ENCODE data around the gene TERC. TPM values are rescaled to one million over a fixed set of nuclear protein-coding genes. Genes with fewer than 3 reads are reported as not detected.

The TERC gene
- total RNA-seq, 4 donors from 2014 or later, result 69.6 to 342 (median 107) TPM

DNA sequence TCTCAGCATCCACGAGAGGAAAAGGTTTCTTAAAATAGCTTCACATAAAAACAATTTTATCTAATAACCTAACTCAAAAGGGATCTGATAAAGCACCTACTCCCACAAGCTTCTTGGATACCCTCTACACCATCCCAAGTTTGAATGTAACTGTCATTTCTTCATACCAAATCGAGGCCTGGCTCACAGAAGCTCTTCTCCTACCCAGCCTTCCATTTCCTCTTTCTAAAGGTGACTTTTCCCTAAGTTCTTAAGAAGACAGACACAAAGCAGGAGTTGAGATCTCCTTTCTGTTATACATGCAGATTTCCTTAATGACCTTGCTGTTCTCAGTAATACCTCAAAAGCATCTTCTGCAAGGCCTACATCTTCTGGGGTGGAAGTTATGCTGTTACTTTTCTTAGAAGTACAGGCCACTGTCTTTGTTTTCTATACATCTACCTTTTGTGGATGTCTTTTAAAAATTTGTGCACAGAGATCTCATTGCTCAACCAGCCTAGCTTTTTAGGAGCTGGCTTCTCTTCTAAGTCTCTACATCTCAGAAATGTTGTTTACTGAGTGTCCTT, 44.5 kb upstream of the TERC start:
- WGBS, 2 donors, result 44 to 50% methylated on average over 2 of the region's 2 CpGs
- intact Hi-C loops (cut with DNase I; ENCODE audit: low total_unique reads), result no loop called here
- TF ChIP-seq, protein P1, sequence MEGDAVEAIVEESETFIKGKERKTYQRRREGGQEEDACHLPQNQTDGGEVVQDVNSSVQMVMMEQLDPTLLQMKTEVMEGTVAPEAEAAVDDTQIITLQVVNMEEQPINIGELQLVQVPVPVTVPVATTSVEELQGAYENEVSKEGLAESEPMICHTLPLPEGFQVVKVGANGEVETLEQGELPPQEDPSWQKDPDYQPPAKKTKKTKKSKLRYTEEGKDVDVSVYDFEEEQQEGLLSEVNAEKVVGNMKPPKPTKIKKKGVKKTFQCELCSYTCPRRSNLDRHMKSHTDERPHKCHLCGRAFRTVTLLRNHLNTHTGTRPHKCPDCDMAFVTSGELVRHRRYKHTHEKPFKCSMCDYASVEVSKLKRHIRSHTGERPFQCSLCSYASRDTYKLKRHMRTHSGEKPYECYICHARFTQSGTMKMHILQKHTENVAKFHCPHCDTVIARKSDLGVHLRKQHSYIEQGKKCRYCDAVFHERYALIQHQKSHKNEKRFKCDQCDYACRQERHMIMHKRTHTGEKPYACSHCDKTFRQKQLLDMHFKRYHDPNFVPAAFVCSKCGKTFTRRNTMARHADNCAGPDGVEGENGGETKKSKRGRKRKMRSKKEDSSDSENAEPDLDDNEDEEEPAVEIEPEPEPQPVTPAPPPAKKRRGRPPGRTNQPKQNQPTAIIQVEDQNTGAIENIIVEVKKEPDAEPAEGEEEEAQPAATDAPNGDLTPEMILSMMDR (IDR thresholded peaks at IDR 0.05), result no peak
- TF ChIP-seq POLR2A (IDR thresholded peaks at IDR 0.05), result no peak
- no peak for DNase-seq (ENCODE audit: low spot score in 2 of 2)
- H3K4me3 ChIP-seq (ENCODE audit: low read depth, poor library complexity, severe bottlenecking), result no peak overlapping the region

DNA sequence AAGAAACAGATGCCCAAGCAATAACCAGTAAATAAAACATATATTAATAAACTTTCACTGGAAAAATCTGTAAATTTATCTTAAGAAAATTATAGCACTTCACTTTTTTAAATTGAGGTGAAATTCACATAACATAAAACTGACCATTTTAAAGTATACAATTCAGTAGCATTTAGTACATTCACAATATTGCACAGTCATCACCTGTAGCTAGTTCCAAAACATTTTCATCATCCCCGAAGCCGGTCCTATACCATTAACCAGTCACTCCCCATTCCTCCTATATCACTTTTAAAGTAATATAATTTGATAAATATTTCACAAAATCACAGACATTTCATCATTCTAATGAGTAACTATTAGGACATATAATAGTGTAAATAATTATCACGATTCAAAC, 39.8 kb upstream of the TERC start:
- no peak overlapping the region for H3K4me3 ChIP-seq (ENCODE audit: low read depth, poor library complexity, severe bottlenecking)
- no peak for DNase-seq (ENCODE audit: low spot score in 2 of 2)
- 93 to 94% methylated on average over 3 of the region's 3 CpGs for WGBS, 2 donors
- TF ChIP-seq POLR2A (IDR thresholded peaks at IDR 0.05), result no peak
- TF ChIP-seq, protein P1 (IDR thresholded peaks at IDR 0.05), result no peak
- intact Hi-C loops (cut with DNase I; ENCODE audit: low total_unique reads), result no loop called here

DNA sequence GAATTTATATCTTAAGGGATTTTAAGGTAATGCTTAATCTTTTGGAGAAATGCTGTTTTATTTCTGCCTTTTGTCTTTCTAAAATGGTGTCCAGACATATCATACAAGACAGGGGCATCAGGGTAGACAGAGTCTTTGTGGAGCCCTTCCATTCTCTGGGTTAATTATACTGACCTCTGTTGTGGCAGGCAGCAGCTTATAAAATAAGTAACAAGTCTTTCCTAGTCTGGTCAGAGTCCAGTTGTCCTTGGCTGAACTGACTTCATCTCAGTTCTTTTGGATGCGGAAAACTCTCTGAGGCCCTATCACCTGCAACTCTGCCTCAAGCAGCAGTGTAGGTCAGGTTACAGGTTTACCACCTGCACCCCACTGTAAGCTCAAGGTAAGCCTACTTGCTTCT, 27.5 kb upstream of the TERC start:
- TF ChIP-seq, protein P1 (IDR thresholded peaks at IDR 0.05), result no peak
- TF ChIP-seq POLR2A (IDR thresholded peaks at IDR 0.05), result no peak
- intact Hi-C loops (cut with DNase I; ENCODE audit: low total_unique reads), result no loop called here
- H3K4me3 ChIP-seq (ENCODE audit: low read depth, poor library complexity, severe bottlenecking), result no peak overlapping the region
- DNase-seq (ENCODE audit: low spot score in 2 of 2), result no peak
- 93 to 100% methylated on average over 1 of the region's 1 CpG for WGBS, 2 donors

DNA sequence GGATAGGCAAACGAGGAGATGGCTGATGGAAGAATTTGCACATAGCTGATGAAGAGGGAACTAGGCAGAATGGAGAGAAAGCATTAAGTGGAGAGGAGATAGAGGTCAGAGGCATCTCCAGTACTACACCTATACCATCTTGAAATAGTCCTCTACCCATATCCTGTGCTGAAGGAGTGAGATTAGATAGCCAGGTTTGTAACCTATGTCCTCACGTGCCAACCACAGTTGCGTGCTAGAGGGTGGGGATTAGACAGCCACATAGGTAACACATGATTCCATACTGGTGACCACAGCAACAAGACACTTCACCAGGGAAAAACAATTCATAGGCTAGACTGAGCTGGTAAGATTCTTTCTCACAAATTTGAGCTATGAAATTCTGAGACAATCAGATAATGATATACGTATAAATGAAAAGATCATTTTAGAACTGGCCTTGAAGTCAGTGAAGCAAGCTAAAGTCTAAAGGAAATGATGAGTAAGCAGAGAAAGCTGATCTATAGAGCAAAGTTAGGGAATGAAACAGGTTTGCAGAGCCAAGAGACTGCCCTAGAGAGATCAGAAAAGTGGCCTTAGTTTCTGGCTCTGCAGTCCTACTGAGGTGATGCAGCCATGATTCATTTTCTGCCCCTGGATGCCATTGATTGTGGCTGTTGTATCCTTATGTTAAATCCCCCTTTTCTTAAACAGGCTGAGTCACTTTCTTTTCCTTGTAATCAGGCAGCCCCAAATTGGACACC, 26.0 kb upstream of the TERC start:
- TF ChIP-seq, protein P1 (IDR thresholded peaks at IDR 0.05), result no peak
- no peak for TF ChIP-seq POLR2A (IDR thresholded peaks at IDR 0.05)
- DNase-seq (ENCODE audit: low spot score in 2 of 2), result no peak
- no peak overlapping the region for H3K4me3 ChIP-seq (ENCODE audit: low read depth, poor library complexity, severe bottlenecking)
- WGBS, 2 donors, result 91 to 94% methylated on average over 4 of the region's 4 CpGs
- intact Hi-C loops (cut with DNase I; ENCODE audit: low total_unique reads), result no loop called here

DNA sequence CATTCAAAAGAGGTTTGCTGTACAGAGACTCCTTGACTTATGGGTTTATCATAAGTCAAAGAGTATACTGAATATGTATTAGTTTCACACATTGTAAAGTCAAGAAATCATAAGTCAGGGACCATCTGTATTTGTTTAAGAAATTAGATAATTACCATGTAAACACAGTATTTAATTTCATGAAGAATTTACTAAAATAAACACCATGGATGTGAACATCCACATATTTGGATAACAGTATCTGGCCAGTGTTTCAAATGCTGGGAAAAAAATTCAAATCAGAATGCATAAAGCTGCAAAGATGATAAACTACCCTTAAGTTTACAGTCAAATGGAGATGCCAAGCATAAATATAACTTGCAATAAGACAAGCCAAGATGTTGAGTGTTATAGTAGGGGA, 25.4 kb upstream of the TERC start:
- TF ChIP-seq, protein P1 (IDR thresholded peaks at IDR 0.05), result no peak
- TF ChIP-seq POLR2A (IDR thresholded peaks at IDR 0.05), result no peak

More for the DNA sequence above, 25.4 kb upstream of the TERC start:
- no peak for DNase-seq (ENCODE audit: low spot score in 2 of 2)
- no peak overlapping the region for H3K4me3 ChIP-seq (ENCODE audit: low read depth, poor library complexity, severe bottlenecking)
- intact Hi-C loops (cut with DNase I; ENCODE audit: low total_unique reads), result no loop called here
